Thyroid gland (tissue), 4 donors: ENCODE results near the gene LMO7.

ENCODE experiments used
- CTCF ChIP-seq, 6 experiments: fragments of 200-600 bp in 3 of 6; fragments of 450-650 bp in 3 of 6; sonication (generic) in 3 of 6; IDR thresholded peaks; one replicate each; pipeline ENCODE4 v1.5.1; 2016 to 2019; ENCODE audit warnings: antibody characterized with exemption in 6 of 6, mild to moderate bottlenecking in 2 of 6, inconsistent platforms in 1 of 6, moderate library complexity in 1 of 6
- POLR2A ChIP-seq, 2 donors: fragments of 450-650 bp; IDR thresholded peaks; one replicate each; pipeline ENCODE4 v1.6.1; 2017; ENCODE audit warnings: antibody characterized with exemption in 2 of 2, mild to moderate bottlenecking in 2 of 2, moderate library complexity in 1 of 2

DNA sequence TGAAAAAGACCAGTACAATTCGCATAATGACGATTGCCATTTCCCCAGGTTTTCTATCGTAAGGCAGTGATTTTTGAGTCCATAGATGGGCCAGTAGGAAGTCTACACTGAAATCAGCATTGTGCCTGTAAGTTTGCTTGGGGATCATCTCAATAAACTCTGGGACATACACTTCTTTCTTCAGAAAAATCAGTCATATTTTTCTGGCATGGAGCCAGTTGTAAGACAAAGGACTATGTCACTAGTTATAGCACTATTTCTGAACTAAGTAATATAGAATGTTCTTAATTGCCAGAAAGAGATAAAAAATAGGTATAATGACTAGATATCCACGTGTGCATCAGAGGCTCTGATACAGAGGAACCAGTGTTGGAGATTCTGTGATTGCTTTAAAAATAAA is 243.5 kb downstream of the LMO7 start:
- no peak for TF ChIP-seq CTCF (IDR thresholded peaks at IDR 0.05)
- TF ChIP-seq POLR2A (IDR thresholded peaks at IDR 0.05): no peak
